ENCODE data around the gene C4B.
"Not testable (repeated sequence)": the region's sequence is repeated elsewhere in the genome, so short reads cannot be mapped to it uniquely, and the experiment has no call there.

Gene C4B

GRCh38 chr6:32037598-32038524 lies 23.3 kb downstream of the C4B start, which contains the start of gene CYP21A2:
Gene CYP21A2 (plus strand): TSS chr6:32038415. CDS start chr6:32038423, 8 bp downstream.
- H3K36me3 ChIP-seq; H3K27ac ChIP-seq; H3K4me1 ChIP-seq; H3K9me3 ChIP-seq; H3K4me3 ChIP-seq; DNase-seq; intact Hi-C loops (cut with DNase I; ENCODE audit: low total_unique reads); H3K27me3 ChIP-seq: not testable (repeated sequence)

- H3K27ac ChIP-seq; H3K4me1 ChIP-seq; intact Hi-C loops (cut with DNase I; ENCODE audit: low total_unique reads); H3K9me3 ChIP-seq; DNase-seq; H3K27me3 ChIP-seq; H3K4me3 ChIP-seq; H3K36me3 ChIP-seq: not testable (repeated sequence)
These were observed 24.3 kb downstream of the C4B start for GRCh38 chr6:32038878-32039277.

- H3K27ac ChIP-seq; H3K4me1 ChIP-seq; H3K4me3 ChIP-seq; H3K27me3 ChIP-seq; intact Hi-C loops (cut with DNase I; ENCODE audit: low total_unique reads); H3K9me3 ChIP-seq; H3K36me3 ChIP-seq; DNase-seq: not testable (repeated sequence)
These were observed 25.0 kb downstream of the C4B start for GRCh38 chr6:32039321-32040274.

- H3K27ac ChIP-seq; H3K4me3 ChIP-seq; H3K4me1 ChIP-seq; H3K9me3 ChIP-seq; DNase-seq; H3K36me3 ChIP-seq; H3K27me3 ChIP-seq; intact Hi-C loops (cut with DNase I; ENCODE audit: low total_unique reads): not testable (repeated sequence)
These were observed 25.9 kb downstream of the C4B start for GRCh38 chr6:32040299-32041049.

GRCh38 chr6:32041050-32041321 lies 26.4 kb downstream of the C4B start:
- DNase-seq; intact Hi-C loops (cut with DNase I; ENCODE audit: low total_unique reads); H3K36me3 ChIP-seq: not testable (repeated sequence)

GRCh38 chr6:32041385-32041784 lies 26.8 kb downstream of the C4B start:
- intact Hi-C loops (cut with DNase I; ENCODE audit: low total_unique reads); H3K27ac ChIP-seq; H3K9me3 ChIP-seq; H3K27me3 ChIP-seq; H3K4me1 ChIP-seq; DNase-seq; H3K36me3 ChIP-seq; H3K4me3 ChIP-seq: not testable (repeated sequence)

More at GRCh38 chr6:32041050-32041321, 26.4 kb downstream of the C4B start:
- H3K9me3 ChIP-seq, H3K4me3 ChIP-seq, H3K27me3 ChIP-seq, H3K27ac ChIP-seq, H3K4me1 ChIP-seq: not testable (repeated sequence)

GRCh38 chr6:32042276-32042675 lies 27.7 kb downstream of the C4B start:
- H3K27ac ChIP-seq; H3K27me3 ChIP-seq; intact Hi-C loops (cut with DNase I; ENCODE audit: low total_unique reads); H3K4me3 ChIP-seq; DNase-seq; H3K9me3 ChIP-seq; H3K36me3 ChIP-seq: not testable (repeated sequence)
- peaks cover 0 to 14% (median 7%) of the 10 kb centered on the region in 4 donors for H3K4me1 ChIP-seq

GRCh38 chr6:32043589-32044380 lies 29.2 kb downstream of the C4B start:
- H3K9me3 ChIP-seq; H3K36me3 ChIP-seq; intact Hi-C loops (cut with DNase I; ENCODE audit: low total_unique reads); DNase-seq; H3K27ac ChIP-seq; H3K27me3 ChIP-seq; H3K4me3 ChIP-seq: not testable (repeated sequence)
- peaks cover 0 to 27% (median 20%) of the 10 kb centered on the region in 4 donors for H3K4me1 ChIP-seq

GRCh38 chr6:32044916-32045315 lies 30.3 kb downstream of the C4B start:
- peaks cover 0 to 27% (median 20%) of the 10 kb centered on the region in 4 donors for H3K4me1 ChIP-seq
- H3K9me3 ChIP-seq; intact Hi-C loops (cut with DNase I; ENCODE audit: low total_unique reads); H3K27ac ChIP-seq; H3K27me3 ChIP-seq; H3K4me3 ChIP-seq; H3K36me3 ChIP-seq; DNase-seq: not testable (repeated sequence)
